HFF-Myc (cell line): ENCODE results near the gene ATP13A2.

Source experiments
- DNase-seq: peaks from one replicate; pipeline ENCODE4 v3.0.0-alpha.2; 2011; ENCODE audit warnings: low read depth; ENCODE audit errors: extremely low read depth
- H3K4me3 ChIP-seq: replicated peaks from 2 replicates; pipeline ENCODE4 v1.5.1; 2011; ENCODE audit warnings: low read depth, mild to moderate bottlenecking, control low read depth, low read length
- TF ChIP-seq, protein P1 (sequence below): IDR thresholded peaks from 2 replicates; pipeline ENCODE4 v1.5.1; 2012; ENCODE audit warnings: mild to moderate bottlenecking, low read depth, low read length, control low read depth; ENCODE audit errors: missing control alignments

Gene ATP13A2

DNA sequence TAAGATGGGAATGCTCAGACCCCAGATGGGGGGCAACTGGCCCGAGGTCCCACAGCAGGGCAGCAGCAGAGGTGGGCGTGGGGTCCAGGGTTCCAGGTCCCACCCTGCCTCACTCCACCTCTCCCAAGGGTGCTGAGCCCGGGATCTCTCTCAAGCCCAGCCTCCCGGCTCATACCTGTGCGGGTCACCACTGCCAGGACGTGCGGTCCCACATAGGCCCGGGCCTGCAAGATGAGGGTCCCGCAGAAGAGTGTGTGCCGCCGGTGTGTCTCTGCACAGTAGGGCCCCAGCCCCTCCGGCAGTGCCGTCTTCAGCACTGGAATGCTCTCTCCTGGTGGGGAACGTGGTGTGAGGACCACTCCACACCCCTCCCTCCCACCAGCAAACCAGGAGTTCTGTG, 14.9 kb downstream of the ATP13A2 start:
- no peak overlapping the region for H3K4me3 ChIP-seq
- DNase-seq, result no peak
- TF ChIP-seq, protein P1, sequence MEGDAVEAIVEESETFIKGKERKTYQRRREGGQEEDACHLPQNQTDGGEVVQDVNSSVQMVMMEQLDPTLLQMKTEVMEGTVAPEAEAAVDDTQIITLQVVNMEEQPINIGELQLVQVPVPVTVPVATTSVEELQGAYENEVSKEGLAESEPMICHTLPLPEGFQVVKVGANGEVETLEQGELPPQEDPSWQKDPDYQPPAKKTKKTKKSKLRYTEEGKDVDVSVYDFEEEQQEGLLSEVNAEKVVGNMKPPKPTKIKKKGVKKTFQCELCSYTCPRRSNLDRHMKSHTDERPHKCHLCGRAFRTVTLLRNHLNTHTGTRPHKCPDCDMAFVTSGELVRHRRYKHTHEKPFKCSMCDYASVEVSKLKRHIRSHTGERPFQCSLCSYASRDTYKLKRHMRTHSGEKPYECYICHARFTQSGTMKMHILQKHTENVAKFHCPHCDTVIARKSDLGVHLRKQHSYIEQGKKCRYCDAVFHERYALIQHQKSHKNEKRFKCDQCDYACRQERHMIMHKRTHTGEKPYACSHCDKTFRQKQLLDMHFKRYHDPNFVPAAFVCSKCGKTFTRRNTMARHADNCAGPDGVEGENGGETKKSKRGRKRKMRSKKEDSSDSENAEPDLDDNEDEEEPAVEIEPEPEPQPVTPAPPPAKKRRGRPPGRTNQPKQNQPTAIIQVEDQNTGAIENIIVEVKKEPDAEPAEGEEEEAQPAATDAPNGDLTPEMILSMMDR, result no peak

DNA sequence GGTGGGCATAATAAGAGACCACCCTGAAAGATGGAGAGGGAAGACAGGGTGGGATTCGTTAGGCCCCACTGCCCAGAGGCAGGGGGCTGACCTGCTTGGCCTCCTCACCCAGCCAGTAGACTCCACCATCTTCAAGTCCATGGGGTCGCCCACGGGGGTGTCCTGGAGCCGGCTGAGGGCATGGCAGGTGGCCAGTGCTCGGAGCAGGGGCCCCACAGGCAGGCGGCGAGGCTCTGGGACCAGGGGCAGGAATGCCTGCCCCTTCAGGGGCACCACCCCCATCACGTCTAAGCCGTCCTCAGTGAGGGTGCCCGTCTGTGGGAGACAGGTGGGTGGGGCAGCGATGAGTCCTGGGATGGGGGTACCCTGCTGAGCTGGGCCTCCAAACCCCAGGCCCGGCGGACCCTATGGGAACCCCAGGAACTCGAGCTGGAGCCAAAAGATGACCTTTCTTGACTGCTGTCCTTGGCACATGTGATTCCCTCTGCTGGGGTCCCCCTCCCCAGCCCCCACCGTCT, 18.1 kb downstream of the ATP13A2 start:
- TF ChIP-seq, protein P1, result no peak
- H3K4me3 ChIP-seq, result no peak overlapping the region
- no peak for DNase-seq

DNA sequence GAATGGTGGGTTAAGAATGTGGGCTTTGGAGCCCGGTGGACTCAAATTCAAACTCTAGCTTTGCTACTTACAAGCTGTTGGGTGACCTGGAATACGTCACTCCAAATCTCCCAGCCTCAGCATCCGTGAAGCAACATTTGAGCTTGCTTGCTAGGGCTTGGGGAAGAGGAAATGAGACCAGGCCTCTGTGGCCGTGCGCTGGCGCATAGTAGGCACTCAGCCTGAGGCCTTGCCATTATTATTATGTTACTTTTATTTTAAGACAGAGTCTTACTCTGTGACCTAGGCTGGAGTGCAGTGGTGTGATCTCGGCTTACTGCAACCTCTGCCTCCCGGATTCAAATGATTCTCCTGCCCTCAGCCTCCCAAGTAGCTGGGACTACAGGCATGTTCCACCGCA, 19.1 kb downstream of the ATP13A2 start:
- H3K4me3 ChIP-seq, result no peak overlapping the region
- DNase-seq, result no peak
- TF ChIP-seq, protein P1, result no peak

DNA sequence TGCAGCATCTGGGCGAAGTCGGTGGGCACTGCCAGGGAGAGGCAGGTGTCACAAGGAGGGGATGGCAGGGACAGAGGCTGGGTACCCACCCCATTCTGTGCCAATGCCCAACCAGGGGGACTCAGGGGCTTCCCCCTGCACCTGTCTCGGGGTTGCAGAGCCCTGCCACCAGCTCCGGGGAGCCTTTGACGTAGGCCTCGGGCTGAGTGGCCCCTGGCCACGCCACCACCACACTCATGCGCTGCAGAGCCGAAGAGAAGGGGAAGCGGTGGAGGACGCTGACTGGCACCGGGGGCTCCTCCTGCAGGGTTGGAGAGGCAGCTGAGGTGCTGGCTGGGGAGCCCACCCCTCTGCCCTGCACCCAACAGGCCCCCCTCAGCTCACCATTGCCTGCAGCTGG, 19.6 kb downstream of the ATP13A2 start:
- no peak for DNase-seq
- TF ChIP-seq, protein P1, result no peak
- H3K4me3 ChIP-seq, result no peak overlapping the region

DNA sequence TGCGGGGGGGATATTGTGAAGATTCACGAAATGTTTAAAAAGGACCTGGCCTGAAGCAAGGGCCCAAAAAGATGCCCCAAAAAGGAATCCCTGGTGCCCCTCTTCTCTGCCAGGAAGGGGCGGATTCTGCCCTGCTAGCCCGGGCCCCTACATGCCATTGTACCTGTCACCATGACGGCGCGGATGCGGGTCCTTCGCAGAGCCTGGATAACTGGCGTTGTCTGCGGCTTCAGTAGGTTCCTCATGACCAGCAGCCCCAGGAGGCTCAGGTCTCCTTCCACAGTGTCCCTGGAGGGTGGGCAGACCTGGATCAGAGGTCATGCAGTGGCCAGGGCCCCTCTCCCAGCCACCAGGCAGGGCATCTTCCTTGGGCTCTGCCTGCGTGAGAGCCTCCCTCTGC, 20.2 kb downstream of the ATP13A2 start:
- no peak overlapping the region for H3K4me3 ChIP-seq
- DNase-seq, result no peak
- TF ChIP-seq, protein P1, result no peak

DNA sequence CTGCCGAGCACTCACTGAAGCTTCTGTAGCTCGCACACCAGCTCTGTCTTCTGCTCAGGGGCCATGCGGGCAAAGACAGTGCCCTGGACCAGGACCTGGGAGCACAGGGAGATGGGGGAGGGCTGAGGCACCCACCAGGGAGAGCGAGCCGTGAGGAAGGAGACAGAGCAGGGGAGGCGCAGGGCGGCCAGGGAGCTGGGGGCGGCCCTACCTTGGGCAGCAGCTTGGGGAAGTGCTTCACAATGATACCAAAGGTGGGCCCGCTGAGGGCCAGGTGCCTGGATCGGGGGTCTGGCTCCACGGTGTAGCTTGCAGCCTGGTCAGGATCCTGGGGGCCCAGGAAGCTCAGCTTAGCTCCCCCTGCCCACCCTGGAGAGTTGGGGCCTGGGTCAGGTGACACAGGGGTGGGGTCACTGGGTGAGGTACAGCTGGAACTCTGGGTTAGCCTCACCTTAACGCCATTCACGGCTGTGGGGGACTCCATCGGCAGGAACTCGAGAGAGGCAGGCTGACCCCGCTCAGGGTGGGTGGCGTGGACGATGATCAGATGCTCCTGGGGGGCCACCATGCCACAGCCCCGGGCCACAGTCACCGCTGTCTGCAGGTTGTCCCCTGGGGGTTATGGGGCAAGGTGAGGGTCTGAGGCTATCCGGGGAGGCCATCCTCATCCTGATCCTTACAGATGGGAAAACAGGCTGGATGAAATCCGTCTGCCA, 21.9 kb downstream of the ATP13A2 start:
- no peak for DNase-seq
- H3K4me3 ChIP-seq, result no peak overlapping the region
- TF ChIP-seq, protein P1, result no peak
